ENCODE results near the gene MBNL1.

MBNL1 gene

DNA sequence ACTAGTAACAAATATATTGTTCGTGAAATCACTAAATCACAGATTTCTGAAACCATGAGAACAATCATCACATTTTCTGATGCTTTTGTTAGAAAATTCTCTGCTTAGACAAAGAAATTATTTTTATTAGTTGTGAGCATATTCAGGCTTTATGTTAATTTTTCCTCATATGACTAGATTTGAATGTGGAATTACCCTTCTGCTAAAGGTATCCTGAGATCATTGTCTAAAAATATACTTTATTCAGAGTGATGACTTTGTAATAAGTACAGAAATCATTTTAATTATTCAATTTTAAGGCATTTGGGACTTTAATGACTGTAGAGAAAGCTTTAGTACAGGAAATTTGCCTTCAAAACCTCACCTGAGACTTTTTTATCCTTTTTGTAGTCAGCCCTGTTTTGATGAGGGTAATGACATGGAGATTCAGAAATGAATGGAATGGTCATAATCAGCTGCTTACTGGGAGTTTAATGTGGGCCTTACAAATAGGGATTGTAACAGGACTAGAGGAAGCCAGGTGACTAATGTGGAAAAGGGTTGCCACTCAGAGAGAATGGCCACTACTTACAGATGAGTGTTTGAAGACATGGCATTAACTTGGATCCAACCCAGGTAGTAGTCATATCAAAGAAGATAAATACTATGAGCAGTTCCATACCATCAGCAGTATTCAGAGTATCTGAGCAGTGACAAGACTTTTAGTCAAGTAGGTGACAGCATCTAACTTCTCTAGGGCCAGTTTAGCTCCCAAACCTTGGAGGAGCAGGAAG is 148.3 kb downstream of the MBNL1 start:
- POLR2A ChIA-PET = no interaction called here
- DNase-seq (ENCODE audit: extremely low spot score) = no peak
- CTCF ChIA-PET = interaction anchor here (0.9 to 2.3 kb wide), 4 partner anchors 8 to 26 kb away, joined by 3 to 7 read pairs (median 4); no protein-coding TSS in a partner anchor
- TF ChIP-seq, protein P1, sequence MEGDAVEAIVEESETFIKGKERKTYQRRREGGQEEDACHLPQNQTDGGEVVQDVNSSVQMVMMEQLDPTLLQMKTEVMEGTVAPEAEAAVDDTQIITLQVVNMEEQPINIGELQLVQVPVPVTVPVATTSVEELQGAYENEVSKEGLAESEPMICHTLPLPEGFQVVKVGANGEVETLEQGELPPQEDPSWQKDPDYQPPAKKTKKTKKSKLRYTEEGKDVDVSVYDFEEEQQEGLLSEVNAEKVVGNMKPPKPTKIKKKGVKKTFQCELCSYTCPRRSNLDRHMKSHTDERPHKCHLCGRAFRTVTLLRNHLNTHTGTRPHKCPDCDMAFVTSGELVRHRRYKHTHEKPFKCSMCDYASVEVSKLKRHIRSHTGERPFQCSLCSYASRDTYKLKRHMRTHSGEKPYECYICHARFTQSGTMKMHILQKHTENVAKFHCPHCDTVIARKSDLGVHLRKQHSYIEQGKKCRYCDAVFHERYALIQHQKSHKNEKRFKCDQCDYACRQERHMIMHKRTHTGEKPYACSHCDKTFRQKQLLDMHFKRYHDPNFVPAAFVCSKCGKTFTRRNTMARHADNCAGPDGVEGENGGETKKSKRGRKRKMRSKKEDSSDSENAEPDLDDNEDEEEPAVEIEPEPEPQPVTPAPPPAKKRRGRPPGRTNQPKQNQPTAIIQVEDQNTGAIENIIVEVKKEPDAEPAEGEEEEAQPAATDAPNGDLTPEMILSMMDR (IDR thresholded peaks at IDR 0.05; ENCODE audit: control extremely low read depth, extremely low read depth, low read depth, missing control alignments) = no peak

DNA sequence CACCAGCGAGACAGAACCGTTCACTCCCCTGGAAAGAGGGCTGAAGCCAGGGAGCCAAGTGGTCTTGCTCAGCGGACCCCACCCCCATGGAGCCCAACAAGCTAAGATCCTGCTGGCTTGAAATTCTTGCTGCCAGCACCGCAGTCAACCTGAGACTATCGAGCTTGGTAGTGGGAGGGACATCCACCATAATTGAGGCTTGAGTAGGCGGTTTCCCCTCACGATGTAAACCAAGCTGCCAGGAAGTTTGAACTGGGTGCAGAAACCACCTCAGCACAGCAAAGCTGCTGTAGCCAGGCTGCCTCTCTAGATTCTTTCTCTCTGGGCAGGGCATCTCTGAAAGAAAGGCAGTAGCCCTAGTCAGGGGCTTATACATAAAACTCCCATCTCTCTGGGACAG is 151.0 kb downstream of the MBNL1 start:
- CTCF ChIA-PET = interaction anchor here (1.6 kb wide), 1 partner anchor 23 kb away, joined by 7 read pairs; no protein-coding TSS in a partner anchor
- POLR2A ChIA-PET = no interaction called here
- DNase-seq (ENCODE audit: extremely low spot score) = no peak
- TF ChIP-seq, protein P1 (IDR thresholded peaks at IDR 0.05; ENCODE audit: control extremely low read depth, extremely low read depth, low read depth, missing control alignments) = no peak

DNA sequence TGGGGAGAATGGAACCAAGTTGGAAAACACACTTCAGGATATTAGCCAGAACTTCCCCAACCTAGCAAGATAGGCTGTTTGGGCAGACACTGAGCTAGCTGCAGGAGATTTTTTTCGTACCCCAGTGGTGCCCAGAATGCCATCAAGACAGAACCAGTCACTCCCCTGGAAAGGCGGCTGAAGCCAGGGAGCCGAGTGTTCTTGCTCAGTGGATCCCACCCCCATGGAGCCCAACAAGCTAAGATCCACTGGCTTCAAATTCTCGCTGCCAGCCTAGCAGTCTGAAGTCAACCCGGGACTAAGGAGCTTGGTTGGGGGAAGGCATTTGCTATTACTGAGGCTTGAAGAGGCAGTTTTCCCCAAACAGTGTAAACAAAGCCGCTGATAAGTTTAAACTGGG is 152.4 kb downstream of the MBNL1 start:
- POLR2A ChIA-PET = no interaction called here
- CTCF ChIA-PET = interaction anchor here (1.6 kb wide), 1 partner anchor 22 kb away, joined by 7 read pairs; no protein-coding TSS in a partner anchor
- TF ChIP-seq, protein P1 (IDR thresholded peaks at IDR 0.05; ENCODE audit: control extremely low read depth, extremely low read depth, low read depth, missing control alignments) = no peak
- DNase-seq (ENCODE audit: extremely low spot score) = no peak

DNA sequence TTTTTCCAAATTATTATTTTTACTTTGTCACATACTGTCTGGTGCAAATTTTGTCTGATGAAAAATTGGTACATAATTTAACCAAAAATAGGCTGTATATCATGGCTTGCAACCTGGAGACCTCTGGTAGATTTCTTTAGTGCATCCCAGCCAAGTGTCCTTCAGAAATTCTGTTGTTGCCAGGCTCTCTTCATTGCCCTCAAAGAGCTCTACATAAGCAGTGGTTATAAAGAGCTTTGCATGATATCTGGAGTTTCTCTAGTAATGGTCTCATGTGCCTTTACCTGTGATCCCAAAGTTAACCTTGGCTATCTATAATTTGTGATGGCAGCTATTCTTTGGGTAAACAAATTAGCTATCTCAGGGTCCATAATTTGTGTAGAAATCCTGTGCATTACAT is 157.7 kb downstream of the MBNL1 start:
- CTCF ChIA-PET = interaction anchor here (0.9 to 1.2 kb wide), 3 partner anchors 9 to 16 kb away, joined by 3 to 7 read pairs (median 6); no protein-coding TSS in a partner anchor
- TF ChIP-seq, protein P1 (IDR thresholded peaks at IDR 0.05; ENCODE audit: control extremely low read depth, extremely low read depth, low read depth, missing control alignments) = no peak
- no peak for DNase-seq (ENCODE audit: extremely low spot score)
- POLR2A ChIA-PET = no interaction called here

DNA sequence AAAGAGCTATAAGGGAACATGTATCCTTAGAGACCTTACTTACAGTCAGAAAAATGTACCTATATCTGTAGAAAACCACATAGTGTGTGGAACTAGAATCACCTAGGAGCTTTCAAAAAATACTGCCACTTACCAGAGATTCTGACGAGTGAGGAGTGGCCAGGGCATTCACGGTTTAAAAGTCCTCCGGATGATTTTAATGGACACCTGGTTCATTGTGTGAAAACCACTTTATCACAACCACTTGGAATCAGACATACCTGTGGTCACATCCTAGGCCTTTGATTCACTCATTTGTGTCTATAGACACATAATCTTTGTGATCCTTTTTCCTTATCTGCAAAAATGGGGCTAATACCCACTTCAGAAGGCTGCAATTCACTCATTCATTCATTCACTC is 159.8 kb downstream of the MBNL1 start:
- POLR2A ChIA-PET = no interaction called here
- CTCF ChIA-PET = no interaction called here
- TF ChIP-seq, protein P1 (IDR thresholded peaks at IDR 0.05; ENCODE audit: control extremely low read depth, extremely low read depth, low read depth, missing control alignments) = no peak
- no peak for DNase-seq (ENCODE audit: extremely low spot score)

DNA sequence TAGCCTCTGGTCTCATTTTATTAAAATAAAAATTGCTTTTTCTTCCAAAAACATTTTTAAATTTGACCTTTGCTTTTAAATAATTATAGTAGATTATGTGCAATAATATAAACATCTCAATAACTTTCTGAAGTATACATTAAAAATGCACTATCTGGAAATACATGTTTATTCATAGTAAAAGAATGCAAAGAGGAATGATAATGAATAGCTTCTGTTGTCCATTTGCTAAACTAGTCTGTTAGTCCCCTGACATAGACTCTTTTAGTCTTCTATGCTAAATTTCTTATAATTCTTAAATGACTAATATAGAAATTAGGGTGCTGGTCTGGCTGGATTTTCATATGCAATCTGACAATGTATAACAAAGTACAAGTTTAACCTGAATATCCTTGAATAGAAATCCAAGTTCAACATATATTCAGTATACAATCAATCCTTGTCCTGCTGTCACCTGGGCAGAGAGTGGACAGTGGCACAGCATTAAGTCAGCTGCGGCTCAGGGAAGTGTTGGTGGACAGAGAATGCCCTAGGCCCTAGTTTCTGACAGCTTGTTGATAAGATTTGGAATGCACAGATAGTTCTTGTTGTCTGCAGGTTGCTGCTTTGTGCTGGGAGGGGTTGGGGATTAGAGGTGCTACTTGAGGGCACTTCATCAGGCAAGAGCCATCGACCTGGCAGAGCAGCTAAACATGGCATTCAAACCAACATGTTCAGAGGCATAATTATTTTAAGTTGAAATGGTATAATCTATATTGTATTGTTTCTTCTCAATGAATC is 161.7 kb downstream of the MBNL1 start:
- CTCF ChIA-PET = interaction anchor here (1.0 to 2.0 kb wide), 2 partner anchors 13 to 21 kb away, joined by 3 to 8 read pairs; no protein-coding TSS in a partner anchor
- no peak for DNase-seq (ENCODE audit: extremely low spot score)
- TF ChIP-seq, protein P1 (IDR thresholded peaks at IDR 0.05; ENCODE audit: control extremely low read depth, extremely low read depth, low read depth, missing control alignments) = no peak
- POLR2A ChIA-PET = no interaction called here
